Kidney epithelial cell (primary cell): Measurements from ENCODE around the gene NMB. TPM values are rescaled to one million over a fixed set of nuclear protein-coding genes. Genes with fewer than 3 reads are reported as not detected.

Source experiments
- DNase-seq: peaks from one replicate; pipeline ENCODE4 v3.0.0-alpha.2; 2010; ENCODE audit warnings: low read depth
- H3K27me3 ChIP-seq: 2 replicates; pipeline ENCODE4 v1.6.0; 2011; ENCODE audit warnings: low read length; ENCODE audit not compliant: control insufficient read depth, insufficient read depth
- H3K36me3 ChIP-seq: 2 replicates; pipeline ENCODE4 v1.5.1; 2011; ENCODE audit warnings: low read length; ENCODE audit not compliant: control insufficient read depth, insufficient read depth
- H3K4me3 ChIP-seq: 2 replicates; pipeline ENCODE4 v1.5.1; 2011; ENCODE audit warnings: low read depth, mild to moderate bottlenecking, control low read depth, low read length
- total RNA-seq: library from RNA; depleted of rRNA; stranded (reverse); fragments of >200 nt; gene quantifications from 2 replicates; pipeline ENCODE4 v1.2.3, GENCODE V29; 2015
- TF ChIP-seq, protein P1 (sequence below): IDR thresholded peaks from 2 replicates; pipeline ENCODE4 v1.5.1; 2011; ENCODE audit warnings: mild to moderate bottlenecking, moderate library complexity, low read length, control low read depth, inconsistent platforms; ENCODE audit not compliant: insufficient read depth, poor library complexity, severe bottlenecking

The NMB gene
- total RNA-seq, 1 donor from 2014 or later, result 6.3 TPM

DNA sequence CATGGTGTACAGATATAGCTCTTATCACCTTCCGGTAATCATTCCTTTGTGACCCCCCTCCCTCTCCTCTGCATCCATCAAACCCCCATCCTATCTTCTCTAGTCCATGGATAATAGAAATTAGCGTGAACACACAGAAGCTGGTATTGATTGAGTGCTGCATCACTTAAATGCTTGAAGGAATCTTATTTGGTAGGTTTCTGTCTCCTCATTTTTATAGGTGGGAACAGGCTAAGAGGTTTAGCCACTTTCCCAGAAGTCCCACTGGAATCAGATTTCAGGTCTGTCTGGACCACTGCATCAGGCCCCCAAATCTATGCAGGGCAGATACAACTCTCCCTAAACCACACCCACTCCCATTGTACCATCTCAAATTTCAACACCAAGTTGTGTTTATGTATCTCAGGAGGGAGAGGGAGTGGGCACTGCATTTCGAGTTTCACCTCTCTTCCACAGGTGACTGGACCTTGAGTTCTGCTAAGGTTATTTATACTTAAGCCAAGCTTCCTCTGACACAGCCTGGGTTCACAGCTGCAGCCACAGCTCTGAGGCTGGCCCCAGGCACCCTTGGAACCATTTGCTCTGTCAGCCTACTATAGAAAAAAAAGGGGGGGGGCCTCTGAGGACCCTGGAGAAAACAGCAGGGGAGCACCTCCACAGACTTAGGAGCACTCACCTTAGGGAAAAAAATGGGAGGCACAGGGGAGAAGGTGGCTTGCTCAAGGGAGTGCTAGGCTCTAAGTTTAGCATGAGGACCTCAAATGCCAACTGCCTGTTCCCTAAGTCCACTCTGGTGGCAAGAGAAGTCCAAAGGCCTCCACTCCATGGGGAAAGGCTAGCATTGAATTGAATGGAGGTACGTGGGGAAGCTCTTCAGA lies 2.1 kb upstream of the NMB start:
- no peaks in the 10 kb centered on the region for H3K27me3 ChIP-seq
- no peak for DNase-seq
- no peaks in the 10 kb centered on the region for H3K36me3 ChIP-seq
- H3K4me3 ChIP-seq, result no peak overlapping the region
- TF ChIP-seq, protein P1, sequence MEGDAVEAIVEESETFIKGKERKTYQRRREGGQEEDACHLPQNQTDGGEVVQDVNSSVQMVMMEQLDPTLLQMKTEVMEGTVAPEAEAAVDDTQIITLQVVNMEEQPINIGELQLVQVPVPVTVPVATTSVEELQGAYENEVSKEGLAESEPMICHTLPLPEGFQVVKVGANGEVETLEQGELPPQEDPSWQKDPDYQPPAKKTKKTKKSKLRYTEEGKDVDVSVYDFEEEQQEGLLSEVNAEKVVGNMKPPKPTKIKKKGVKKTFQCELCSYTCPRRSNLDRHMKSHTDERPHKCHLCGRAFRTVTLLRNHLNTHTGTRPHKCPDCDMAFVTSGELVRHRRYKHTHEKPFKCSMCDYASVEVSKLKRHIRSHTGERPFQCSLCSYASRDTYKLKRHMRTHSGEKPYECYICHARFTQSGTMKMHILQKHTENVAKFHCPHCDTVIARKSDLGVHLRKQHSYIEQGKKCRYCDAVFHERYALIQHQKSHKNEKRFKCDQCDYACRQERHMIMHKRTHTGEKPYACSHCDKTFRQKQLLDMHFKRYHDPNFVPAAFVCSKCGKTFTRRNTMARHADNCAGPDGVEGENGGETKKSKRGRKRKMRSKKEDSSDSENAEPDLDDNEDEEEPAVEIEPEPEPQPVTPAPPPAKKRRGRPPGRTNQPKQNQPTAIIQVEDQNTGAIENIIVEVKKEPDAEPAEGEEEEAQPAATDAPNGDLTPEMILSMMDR, result no peak

DNA sequence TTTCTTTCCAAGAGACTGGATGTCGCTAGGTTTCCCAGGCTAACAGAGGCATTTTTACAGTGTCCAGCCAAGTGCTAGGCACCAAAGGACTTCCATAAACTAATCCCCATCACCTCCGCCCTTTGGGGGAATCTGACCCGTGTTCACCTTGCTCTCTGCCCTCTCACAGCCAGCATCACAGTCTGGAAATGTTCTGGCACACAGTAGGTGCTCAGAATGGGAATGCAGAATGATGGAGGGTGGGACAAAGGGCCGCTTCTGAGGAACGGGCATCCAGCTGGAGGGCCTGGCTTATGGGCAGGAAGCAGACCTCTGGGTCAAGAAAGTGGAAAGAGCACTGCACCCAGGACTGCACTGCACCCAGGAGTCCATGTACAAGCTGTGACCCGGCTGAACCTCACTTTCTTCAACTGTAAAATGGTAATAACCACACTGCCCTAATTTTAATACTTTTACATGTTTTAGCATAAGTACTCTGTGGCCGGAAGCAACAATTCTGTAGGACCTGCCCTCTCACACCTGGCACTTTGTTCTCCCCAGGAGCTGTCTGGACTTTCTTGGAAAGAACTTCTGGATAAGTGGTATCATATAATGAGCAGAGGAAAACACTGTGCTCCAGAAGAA lies 901 bp upstream of the NMB start:
- no peak overlapping the region for H3K4me3 ChIP-seq
- no peak for DNase-seq
- H3K36me3 ChIP-seq, result no peaks in the 10 kb centered on the region
- TF ChIP-seq, protein P1, result no peak
- no peaks in the 10 kb centered on the region for H3K27me3 ChIP-seq

DNA sequence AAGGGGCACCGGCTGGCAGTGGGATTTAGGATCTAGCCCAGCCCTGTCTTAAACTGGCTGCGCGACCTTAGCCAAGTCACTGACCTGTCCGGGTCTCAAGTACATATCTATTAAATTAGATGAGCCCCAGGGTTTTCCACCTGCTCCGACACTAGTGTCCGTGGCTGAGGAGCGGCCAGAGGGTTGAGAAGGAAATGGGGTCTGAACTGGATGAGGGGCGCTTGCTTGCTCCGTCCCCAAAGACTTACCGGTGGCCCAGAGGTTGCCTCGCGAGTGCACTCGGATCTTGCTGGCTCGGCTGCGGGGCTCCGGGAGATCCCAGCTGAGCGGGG lies 285 bp downstream of the NMB start:
- no peak for DNase-seq
- Histone ChIP-seq H3K4me3 (peak overlapping the region; percentile 47), H3K27me3 (no peaks in the 10 kb centered on the region), H3K36me3 (no peaks in the 10 kb centered on the region)
- TF ChIP-seq, protein P1, result no peak

DNA sequence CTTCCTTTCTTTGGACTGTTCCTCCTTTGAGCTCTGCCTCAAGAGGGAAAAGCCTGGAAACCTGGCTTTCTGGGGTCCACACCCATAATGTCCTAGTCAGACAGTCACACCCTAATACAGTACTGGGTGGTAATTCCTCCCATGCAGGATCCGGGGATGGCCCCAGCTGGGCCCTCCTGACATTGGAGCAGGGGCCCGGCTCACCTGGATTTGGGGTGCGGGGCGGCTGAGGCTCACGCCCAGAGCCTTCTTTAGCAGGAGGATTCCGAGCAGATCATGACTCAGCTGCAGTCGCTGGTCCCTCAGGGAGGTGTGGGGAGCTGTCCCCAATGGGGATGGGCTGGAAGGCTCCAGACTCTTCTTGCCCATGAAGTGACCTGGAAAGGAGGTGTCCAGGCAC lies 1.0 kb downstream of the NMB start:
- DNase-seq, result no peak
- Histone ChIP-seq H3K4me3 (no peak overlapping the region), H3K27me3 (no peaks in the 10 kb centered on the region), H3K36me3 (no peaks in the 10 kb centered on the region)
- TF ChIP-seq, protein P1, result no peak

DNA sequence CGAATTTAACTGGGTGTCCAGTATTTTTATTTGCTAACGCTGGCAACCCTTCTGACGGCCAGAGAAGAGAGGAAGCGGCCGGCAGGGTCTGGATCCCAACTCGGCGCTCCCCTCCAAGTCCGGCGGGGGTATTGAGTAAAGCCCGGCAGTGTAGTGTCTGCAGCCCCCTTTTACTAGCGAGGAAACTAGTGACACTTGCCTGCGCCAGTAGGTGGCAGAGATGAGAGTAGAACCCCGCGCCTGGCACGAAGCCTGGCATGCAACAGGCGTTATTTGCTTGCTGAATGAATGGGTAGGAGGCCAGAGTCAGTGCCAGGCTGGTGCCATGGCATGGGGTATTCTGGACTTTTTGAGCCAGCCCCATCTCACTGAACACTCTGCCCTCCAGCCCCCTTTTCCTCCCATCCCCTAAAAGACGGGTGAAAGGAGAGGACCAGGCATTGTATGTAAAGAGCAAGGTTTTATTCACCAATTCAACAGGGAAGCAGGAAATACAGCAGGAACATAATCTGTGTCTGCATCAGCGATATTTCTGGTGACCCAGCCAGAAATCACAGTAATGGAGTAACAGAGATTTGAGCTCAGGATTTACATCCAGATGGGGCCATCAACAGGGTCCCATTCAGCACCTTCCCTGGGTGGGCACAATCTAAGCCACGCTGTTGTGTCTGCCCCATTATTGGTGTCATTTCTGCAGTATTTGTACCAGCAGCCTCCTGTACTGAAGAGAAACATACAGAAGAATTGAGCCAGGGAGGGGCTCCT lies 3.1 kb downstream of the NMB start:
- Histone ChIP-seq H3K36me3 (no peaks in the 10 kb centered on the region), H3K4me3 (peak overlapping the region; percentile 83), H3K27me3 (no peaks in the 10 kb centered on the region)
- DNase-seq, result no peak
- TF ChIP-seq, protein P1, result peak; percentile 77
